Neural cell (in vitro differentiated cells): ENCODE data around the gene ARHGAP29.

Source experiments
- CTCF ChIP-seq: fragments of 450-650 bp; IDR thresholded peaks from 2 replicates; pipeline ENCODE4 v1.5.1; 2014; ENCODE audit warnings: antibody characterized with exemption, mild to moderate bottlenecking, moderate library complexity; ENCODE audit not compliant: poor library complexity, severe bottlenecking
- EP300 ChIP-seq: fragments of 450-650 bp; conservative IDR thresholded peaks from 2 replicates; pipeline ENCODE4 v1.6.1; 2014; ENCODE audit warnings: antibody characterized with exemption, mild to moderate bottlenecking, moderate library complexity; ENCODE audit not compliant: poor library complexity, severe bottlenecking
- EZH2 ChIP-seq: fragments of 200-600, 300-800 bp; shearing (Covaris generic), sonication (generic); IDR thresholded peaks from 2 replicates; pipeline ENCODE4 v1.6.1; 2014; ENCODE audit warnings: antibody characterized with exemption, low read length, borderline replicate concordance, mild to moderate bottlenecking; ENCODE audit not compliant: insufficient read depth, poor library complexity, severe bottlenecking
- MXI1 ChIP-seq: fragments of 450-650 bp; conservative IDR thresholded peaks from 2 replicates; pipeline ENCODE4 v1.6.1; 2014; ENCODE audit warnings: antibody characterized with exemption, mild to moderate bottlenecking; ENCODE audit not compliant: poor library complexity, severe bottlenecking
- POLR2AphosphoS5 ChIP-seq: IDR thresholded peaks from 2 replicates; pipeline ENCODE4 v1.6.1; 2012
- TAF1 ChIP-seq: IDR thresholded peaks from 2 replicates; pipeline ENCODE4 v1.6.1; 2012; ENCODE audit warnings: low read depth
- TF ChIP-seq, protein P1 (sequence below): IDR thresholded peaks from 2 replicates; pipeline ENCODE4 v1.6.1; 2012; ENCODE audit warnings: borderline replicate concordance

GRCh38 chr1:94160811-94161210, 76.6 kb downstream of the ARHGAP29 start:
- no peak for TF ChIP-seq EZH2
- TF ChIP-seq CTCF = no peak
- TF ChIP-seq, protein P1, sequence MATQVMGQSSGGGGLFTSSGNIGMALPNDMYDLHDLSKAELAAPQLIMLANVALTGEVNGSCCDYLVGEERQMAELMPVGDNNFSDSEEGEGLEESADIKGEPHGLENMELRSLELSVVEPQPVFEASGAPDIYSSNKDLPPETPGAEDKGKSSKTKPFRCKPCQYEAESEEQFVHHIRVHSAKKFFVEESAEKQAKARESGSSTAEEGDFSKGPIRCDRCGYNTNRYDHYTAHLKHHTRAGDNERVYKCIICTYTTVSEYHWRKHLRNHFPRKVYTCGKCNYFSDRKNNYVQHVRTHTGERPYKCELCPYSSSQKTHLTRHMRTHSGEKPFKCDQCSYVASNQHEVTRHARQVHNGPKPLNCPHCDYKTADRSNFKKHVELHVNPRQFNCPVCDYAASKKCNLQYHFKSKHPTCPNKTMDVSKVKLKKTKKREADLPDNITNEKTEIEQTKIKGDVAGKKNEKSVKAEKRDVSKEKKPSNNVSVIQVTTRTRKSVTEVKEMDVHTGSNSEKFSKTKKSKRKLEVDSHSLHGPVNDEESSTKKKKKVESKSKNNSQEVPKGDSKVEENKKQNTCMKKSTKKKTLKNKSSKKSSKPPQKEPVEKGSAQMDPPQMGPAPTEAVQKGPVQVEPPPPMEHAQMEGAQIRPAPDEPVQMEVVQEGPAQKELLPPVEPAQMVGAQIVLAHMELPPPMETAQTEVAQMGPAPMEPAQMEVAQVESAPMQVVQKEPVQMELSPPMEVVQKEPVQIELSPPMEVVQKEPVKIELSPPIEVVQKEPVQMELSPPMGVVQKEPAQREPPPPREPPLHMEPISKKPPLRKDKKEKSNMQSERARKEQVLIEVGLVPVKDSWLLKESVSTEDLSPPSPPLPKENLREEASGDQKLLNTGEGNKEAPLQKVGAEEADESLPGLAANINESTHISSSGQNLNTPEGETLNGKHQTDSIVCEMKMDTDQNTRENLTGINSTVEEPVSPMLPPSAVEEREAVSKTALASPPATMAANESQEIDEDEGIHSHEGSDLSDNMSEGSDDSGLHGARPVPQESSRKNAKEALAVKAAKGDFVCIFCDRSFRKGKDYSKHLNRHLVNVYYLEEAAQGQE = peak; percentile 99
- TF ChIP-seq MXI1 = no peak
- TF ChIP-seq EP300 = peak; percentile 44
- TF ChIP-seq POLR2AphosphoS5 = peak; percentile 65
- no peak for TF ChIP-seq TAF1
